GM21619 (cell line): ENCODE measurements around the gene GAGE12C.
"Not testable (repeated sequence)": the region's sequence is repeated elsewhere in the genome, so short reads cannot be mapped to it uniquely, and the experiment has no call there.

Experiments
- ATAC-seq: cut with Tn5 transposase; IDR thresholded peaks from one replicate; pipeline ENCODE4 v1.9.1; 2021; ENCODE audit not compliant: unreplicated experiment

GAGE12C gene

GRCh38 chrX:49531877-49532276 lies at the start of gene GAGE12C:
Gene GAGE12C, plus strand, starts transcription at chrX:49532177. Its CDS starts 1,155 bp downstream, at chrX:49533332.
- ATAC-seq: not testable (repeated sequence)

- ATAC-seq: not testable (repeated sequence)
Measured at GRCh38 chrX:49541433-49541832, 9.5 kb downstream of the GAGE12C start, which contains the start of gene GAGE12D. Gene GAGE12D, plus strand, starts transcription at chrX:49541733. Its CDS starts 1,155 bp downstream, at chrX:49542888.

- ATAC-seq: not testable (repeated sequence)
Measured at GRCh38 chrX:49550989-49551388, 19.0 kb downstream of the GAGE12C start, which contains the start of gene GAGE12E. Gene GAGE12E, plus strand, starts transcription at chrX:49551289. Its CDS starts 1,155 bp downstream, at chrX:49552444.

- ATAC-seq: not testable (repeated sequence)
Measured at GRCh38 chrX:49560542-49560941, 28.6 kb downstream of the GAGE12C start, which contains the start of gene GAGE12F. Gene GAGE12F, plus strand, starts transcription at chrX:49560842. Its CDS starts 1,155 bp downstream, at chrX:49561997.

GRCh38 chrX:49568728-49569127 lies 36.8 kb downstream of the GAGE12C start:
- not testable (repeated sequence) for ATAC-seq

GRCh38 chrX:49569152-49569551 lies 37.2 kb downstream of the GAGE12C start:
- not testable (repeated sequence) for ATAC-seq

GRCh38 chrX:49570100-49570499 lies 38.1 kb downstream of the GAGE12C start, which contains the start of gene GAGE12G:
Gene GAGE12G, plus strand, starts transcription at chrX:49570400. Its CDS starts 1,155 bp downstream, at chrX:49571555.
- ATAC-seq: not testable (repeated sequence)

- not testable (repeated sequence) for ATAC-seq
Measured at GRCh38 chrX:49579649-49580048, 47.7 kb downstream of the GAGE12C start, which contains the start of gene GAGE12H. Gene GAGE12H, plus strand, starts transcription at chrX:49579949. Its CDS starts 1,155 bp downstream, at chrX:49581104.
